HepG2 (cell line): ENCODE data around the gene DIS3L2. TPM values are rescaled to one million over a fixed set of nuclear protein-coding genes. Genes with fewer than 3 reads are reported as not detected.

Experiments
- ATAC-seq: fragments of 200-7000 bp; cut with Tn5 transposase; 3 replicates; pipeline ENCODE4 v1.9.1; 2020; ENCODE audit warnings: mild to moderate bottlenecking, moderate library complexity
- BruUV-seq: library from RNA; stranded (reverse); fragments of 400-500 nt; replicated peaks from 2 replicates; lab custom pipeline; 2021; lab: Mats Ljungman, UMichigan
- CTCF ChIA-PET: fragments of 300-600 bp; formaldehyde crosslinking; extraction: SDS; loops from one replicate; lab custom pipeline; 2021; ENCODE audit warnings: low total read pairs, inconsistent platforms, low intra/inter-chr PET ratio; lab: Yijun Ruan, JAX
- POLR2A ChIA-PET: fragments of 350-600 bp; sonication (Branson Sonifier 250); formaldehyde crosslinking; loops from one replicate; lab custom pipeline; 2020; ENCODE audit warnings: antibody characterized with exemption, inconsistent platforms; lab: Yijun Ruan, JAX
- DNase-seq: peaks from one replicate; pipeline ENCODE4 v3.0.0-alpha.2; 2015; ENCODE audit warnings: low spot score
- FAIRE-seq: peaks from 3 replicates; lab custom pipeline; 2011; peaks lifted over from hg19 to GRCh38; lab: Jason Lieb, UNC
- H2AFZ ChIP-seq: one replicate; pipeline ENCODE4 v1.6.1; 2011; ENCODE audit warnings: low read length, inconsistent platforms
- H3K27ac ChIP-seq: fragments of 300-600 bp; 3 replicates; pipeline ENCODE4 v1.8.0; 2011; ENCODE audit warnings: mixed run types, mild to moderate bottlenecking, mixed read lengths, low read length, inconsistent platforms; ENCODE audit not compliant: insufficient read depth; ENCODE audit errors: extremely low read length
- H3K27me3 ChIP-seq, 2 experiments: fragments of 200-600 bp in 1 of 2; 2 replicates in 1 of 2; 3 replicates in 1 of 2; pipeline versions ENCODE4 v1.6.0 to v1.8.0; 2011; ENCODE audit warnings: low read length in 2 of 2, mild to moderate bottlenecking in 2 of 2, moderate library complexity in 2 of 2, inconsistent platforms in 1 of 2; ENCODE audit not compliant: insufficient read depth in 2 of 2, control insufficient read depth in 1 of 2
- H3K36me3 ChIP-seq, 2 experiments: fragments of 200-600 bp in 1 of 2; replicated peaks in 1 of 2; 2 replicates in 1 of 2; 3 replicates in 1 of 2; pipeline versions ENCODE4 v1.5.1 to v1.8.0; 2011; ENCODE audit warnings: low read length in 2 of 2, inconsistent platforms in 1 of 2; ENCODE audit not compliant: insufficient read depth in 2 of 2, control insufficient read depth in 1 of 2
- H3K4me1 ChIP-seq: 2 replicates; pipeline ENCODE4 v1.5.1; 2012; ENCODE audit warnings: low read length, inconsistent platforms; ENCODE audit not compliant: insufficient read depth
- H3K4me2 ChIP-seq: 2 replicates; pipeline ENCODE4 v1.6.0; 2011; ENCODE audit warnings: low read depth, low read length, inconsistent platforms
- H3K4me3 ChIP-seq, 3 experiments: fragments of 200-600 bp in 1 of 3; sonication (generic), shearing (Covaris generic) in 1 of 3; replicated peaks in 1 of 3; 2 replicates each; pipeline ENCODE4 v1.5.1; 2011 to 2016; ENCODE audit warnings: low read length in 3 of 3, inconsistent platforms in 2 of 3, low read depth in 2 of 3, mild to moderate bottlenecking in 2 of 3, control low read depth in 1 of 3, mixed read lengths in 1 of 3; ENCODE audit not compliant: insufficient read depth in 1 of 3
- H3K79me2 ChIP-seq: one replicate; pipeline ENCODE4 v1.6.1; 2011; ENCODE audit warnings: low read length, inconsistent platforms; ENCODE audit not compliant: insufficient read depth
- H3K9ac ChIP-seq: 2 replicates; pipeline ENCODE4 v1.6.0; 2011; ENCODE audit warnings: mild to moderate bottlenecking, low read depth, low read length, inconsistent platforms; ENCODE audit not compliant: insufficient read depth
- H3K9me3 ChIP-seq: 2 replicates; pipeline ENCODE4 v1.5.1; 2012; ENCODE audit warnings: mild to moderate bottlenecking, low read length
- H4K20me1 ChIP-seq: 2 replicates; pipeline ENCODE4 v1.6.0; 2011; ENCODE audit warnings: inconsistent platforms, mild to moderate bottlenecking, low read length, moderate library complexity; ENCODE audit not compliant: insufficient read depth
- CCDC6 ChIP-seq: sonication (generic); formaldehyde crosslinking; IDR thresholded peaks from 2 replicates; pipeline ENCODE4 v1.8.1; 2022; ENCODE audit warnings: mild to moderate bottlenecking, missing genetic modification reagents, moderate library complexity
- KLF9 ChIP-seq: IDR thresholded peaks from 2 replicates; pipeline ENCODE4 v1.6.1; 2016; ENCODE audit warnings: low read depth
- NR1H2 ChIP-seq: sonication (generic); formaldehyde crosslinking; IDR thresholded peaks from 2 replicates; pipeline ENCODE4 v1.8.1; 2022; ENCODE audit warnings: low read depth, missing genetic modification reagents, borderline replicate concordance
- ZNF772 ChIP-seq: sonication (generic); formaldehyde crosslinking; IDR thresholded peaks from 2 replicates; pipeline ENCODE4 v1.5.0; 2020; ENCODE audit warnings: mild to moderate bottlenecking, missing genetic modification reagents
- WGBS: methylation state at CpG from one replicate; pipeline ENCODE4 v1.1.6; 2017; ENCODE audit warnings: low lambda C conversion rate; 5-methylcytosine and 5-hydroxymethylcytosine counted together
- in situ Hi-C: cut with HindIII; loops from 2 replicates; pipeline ENCODE4 v1.10.0; 2017; ENCODE audit warnings: low pct_unique_long_range_greater_than_20kb; ENCODE audit not compliant: extremely low pct_ligation_motif_present
- intact Hi-C: fragments of 100-400 bp; cut with micrococcal nuclease; formaldehyde crosslinking; loops from one replicate; pipeline ENCODE4 v1.10.0; 2022; ENCODE audit not compliant: unreplicated experiment
- polyA plus RNA-seq, 8 experiments: library from polyadenylated mRNA; depleted of rRNA in 3 of 8; stranded (reverse) in 7 of 8; unstranded in 1 of 8; fragments of >200 nt; fragmentation: Illumina TruSeq in 4 of 8; extraction: Trizol in 4 of 8; gene quantifications; 2 replicates each; pipeline versions ENCODE4 v1.2.1 to v1.2.3, GENCODE V29; 2011 to 2016; ENCODE audit warnings: low read depth in 4 of 8, missing spikeins in 1 of 8, mixed read lengths in 1 of 8; ENCODE audit not compliant: insufficient read depth in 1 of 8
- total RNA-seq, 5 experiments: library from RNA; depleted of rRNA; stranded (reverse); fragments of >200 nt; fragmentation: Illumina TruSeq; extraction: Trizol; gene quantifications; 2 replicates each; pipeline ENCODE4 v1.2.3, GENCODE V29; 2016; ENCODE audit warnings: low read depth in 1 of 5
- TF ChIP-seq, protein P1 (sequence below): sonication (generic); formaldehyde crosslinking; IDR thresholded peaks from 2 replicates; pipeline ENCODE4 v1.4.0; 2020; ENCODE audit warnings: missing genetic modification reagents, borderline replicate concordance
- TF ChIP-seq, protein P2 (sequence below): sonication (generic); formaldehyde crosslinking; IDR thresholded peaks from 2 replicates; pipeline ENCODE4 v1.8.1; 2022; ENCODE audit warnings: mild to moderate bottlenecking, missing genetic modification reagents
- TF ChIP-seq, protein P3 (sequence below): sonication (generic); formaldehyde crosslinking; IDR thresholded peaks from 2 replicates; pipeline ENCODE4 v1.4.0; 2020; ENCODE audit warnings: mild to moderate bottlenecking, missing genetic modification reagents
- TF ChIP-seq, protein P4 (sequence below): sonication (generic); formaldehyde crosslinking; IDR thresholded peaks from 2 replicates; pipeline ENCODE4 v1.5.0; 2020; ENCODE audit warnings: missing genetic modification reagents, mild to moderate bottlenecking, borderline replicate concordance

The DIS3L2 gene
- total and polyA plus RNA-seq, 2 of the 13 experiments (the other 11 are each of a cell fraction or from before 2014, with no cell fraction given): 7.0 to 23.9 TPM

DNA sequence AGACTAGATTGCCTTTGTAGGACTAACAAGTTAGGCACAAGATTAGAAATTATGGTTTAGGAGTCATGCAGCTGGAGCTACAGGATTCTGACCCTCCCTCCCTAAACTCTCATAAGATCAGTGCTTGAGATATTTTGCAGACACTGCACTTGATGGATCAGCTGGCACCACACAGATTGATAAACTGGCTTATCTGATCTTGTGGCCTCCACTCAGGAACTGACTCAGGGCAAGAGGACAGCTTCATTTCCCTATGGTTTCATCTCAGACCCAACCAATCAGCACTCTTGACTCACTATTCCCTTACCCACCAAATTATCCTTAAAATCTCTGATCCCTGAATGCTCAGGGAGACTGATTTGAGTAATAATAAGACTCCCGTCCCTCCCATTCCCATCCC, 152.3 kb downstream of the DIS3L2 start:
- Histone ChIP-seq H3K27me3 (no peaks in the 10 kb centered on the region), H2AFZ (no peak overlapping the region), H3K9me3 (no peaks in the 10 kb centered on the region), H3K79me2 (no peaks in the 10 kb centered on the region), H3K36me3 (no peaks in the 10 kb centered on the region), H4K20me1 (no peaks in the 10 kb centered on the region), H3K4me2 (no peak overlapping the region), H3K9ac (no peak overlapping the region), H3K27ac (no peak overlapping the region), H3K4me3 (no peak overlapping the region), H3K4me1 (peaks cover 19% of the 10 kb centered on the region)
- CTCF ChIA-PET: no interaction called here
- DNase-seq (no peak), ATAC-seq (no peak), FAIRE-seq (no peak)
- POLR2A ChIA-PET: no interaction called here
- in situ Hi-C loops: no loop called here
- WGBS: 100% methylated on average over 1 of the region's 1 CpG
- intact Hi-C loops: no loop called here
- TF ChIP-seq, protein P1, sequence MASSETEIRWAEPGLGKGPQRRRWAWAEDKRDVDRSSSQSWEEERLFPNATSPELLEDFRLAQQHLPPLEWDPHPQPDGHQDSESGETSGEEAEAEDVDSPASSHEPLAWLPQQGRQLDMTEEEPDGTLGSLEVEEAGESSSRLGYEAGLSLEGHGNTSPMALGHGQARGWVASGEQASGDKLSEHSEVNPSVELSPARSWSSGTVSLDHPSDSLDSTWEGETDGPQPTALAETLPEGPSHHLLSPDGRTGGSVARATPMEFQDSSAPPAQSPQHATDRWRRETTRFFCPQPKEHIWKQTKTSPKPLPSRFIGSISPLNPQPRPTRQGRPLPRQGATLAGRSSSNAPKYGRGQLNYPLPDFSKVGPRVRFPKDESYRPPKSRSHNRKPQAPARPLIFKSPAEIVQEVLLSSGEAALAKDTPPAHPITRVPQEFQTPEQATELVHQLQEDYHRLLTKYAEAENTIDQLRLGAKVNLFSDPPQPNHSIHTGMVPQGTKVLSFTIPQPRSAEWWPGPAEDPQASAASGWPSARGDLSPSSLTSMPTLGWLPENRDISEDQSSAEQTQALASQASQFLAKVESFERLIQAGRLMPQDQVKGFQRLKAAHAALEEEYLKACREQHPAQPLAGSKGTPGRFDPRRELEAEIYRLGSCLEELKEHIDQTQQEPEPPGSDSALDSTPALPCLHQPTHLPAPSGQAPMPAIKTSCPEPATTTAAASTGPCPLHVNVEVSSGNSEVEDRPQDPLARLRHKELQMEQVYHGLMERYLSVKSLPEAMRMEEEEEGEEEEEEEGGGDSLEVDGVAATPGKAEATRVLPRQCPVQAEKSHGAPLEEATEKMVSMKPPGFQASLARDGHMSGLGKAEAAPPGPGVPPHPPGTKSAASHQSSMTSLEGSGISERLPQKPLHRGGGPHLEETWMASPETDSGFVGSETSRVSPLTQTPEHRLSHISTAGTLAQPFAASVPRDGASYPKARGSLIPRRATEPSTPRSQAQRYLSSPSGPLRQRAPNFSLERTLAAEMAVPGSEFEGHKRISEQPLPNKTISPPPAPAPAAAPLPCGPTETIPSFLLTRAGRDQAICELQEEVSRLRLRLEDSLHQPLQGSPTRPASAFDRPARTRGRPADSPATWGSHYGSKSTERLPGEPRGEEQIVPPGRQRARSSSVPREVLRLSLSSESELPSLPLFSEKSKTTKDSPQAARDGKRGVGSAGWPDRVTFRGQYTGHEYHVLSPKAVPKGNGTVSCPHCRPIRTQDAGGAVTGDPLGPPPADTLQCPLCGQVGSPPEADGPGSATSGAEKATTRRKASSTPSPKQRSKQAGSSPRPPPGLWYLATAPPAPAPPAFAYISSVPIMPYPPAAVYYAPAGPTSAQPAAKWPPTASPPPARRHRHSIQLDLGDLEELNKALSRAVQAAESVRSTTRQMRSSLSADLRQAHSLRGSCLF (CRISPR knock-in tag): no peak
- no peak for TF ChIP-seq NR1H2 (CRISPR knock-in tag)
- no peak for TF ChIP-seq KLF9 (CRISPR knock-in tag)
- TF ChIP-seq CCDC6: no peak
- TF ChIP-seq, protein P2, sequence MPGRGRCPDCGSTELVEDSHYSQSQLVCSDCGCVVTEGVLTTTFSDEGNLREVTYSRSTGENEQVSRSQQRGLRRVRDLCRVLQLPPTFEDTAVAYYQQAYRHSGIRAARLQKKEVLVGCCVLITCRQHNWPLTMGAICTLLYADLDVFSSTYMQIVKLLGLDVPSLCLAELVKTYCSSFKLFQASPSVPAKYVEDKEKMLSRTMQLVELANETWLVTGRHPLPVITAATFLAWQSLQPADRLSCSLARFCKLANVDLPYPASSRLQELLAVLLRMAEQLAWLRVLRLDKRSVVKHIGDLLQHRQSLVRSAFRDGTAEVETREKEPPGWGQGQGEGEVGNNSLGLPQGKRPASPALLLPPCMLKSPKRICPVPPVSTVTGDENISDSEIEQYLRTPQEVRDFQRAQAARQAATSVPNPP: no peak
- TF ChIP-seq, protein P3, sequence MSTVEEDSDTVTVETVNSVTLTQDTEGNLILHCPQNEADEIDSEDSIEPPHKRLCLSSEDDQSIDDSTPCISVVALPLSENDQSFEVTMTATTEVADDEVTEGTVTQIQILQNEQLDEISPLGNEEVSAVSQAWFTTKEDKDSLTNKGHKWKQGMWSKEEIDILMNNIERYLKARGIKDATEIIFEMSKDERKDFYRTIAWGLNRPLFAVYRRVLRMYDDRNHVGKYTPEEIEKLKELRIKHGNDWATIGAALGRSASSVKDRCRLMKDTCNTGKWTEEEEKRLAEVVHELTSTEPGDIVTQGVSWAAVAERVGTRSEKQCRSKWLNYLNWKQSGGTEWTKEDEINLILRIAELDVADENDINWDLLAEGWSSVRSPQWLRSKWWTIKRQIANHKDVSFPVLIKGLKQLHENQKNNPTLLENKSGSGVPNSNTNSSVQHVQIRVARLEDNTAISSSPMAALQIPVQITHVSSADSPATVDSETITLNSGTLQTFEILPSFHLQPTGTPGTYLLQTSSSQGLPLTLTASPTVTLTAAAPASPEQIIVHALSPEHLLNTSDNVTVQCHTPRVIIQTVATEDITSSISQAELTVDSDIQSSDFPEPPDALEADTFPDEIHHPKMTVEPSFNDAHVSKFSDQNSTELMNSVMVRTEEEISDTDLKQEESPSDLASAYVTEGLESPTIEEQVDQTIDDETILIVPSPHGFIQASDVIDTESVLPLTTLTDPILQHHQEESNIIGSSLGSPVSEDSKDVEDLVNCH (CRISPR knock-in tag): no peak
- TF ChIP-seq, protein P4, sequence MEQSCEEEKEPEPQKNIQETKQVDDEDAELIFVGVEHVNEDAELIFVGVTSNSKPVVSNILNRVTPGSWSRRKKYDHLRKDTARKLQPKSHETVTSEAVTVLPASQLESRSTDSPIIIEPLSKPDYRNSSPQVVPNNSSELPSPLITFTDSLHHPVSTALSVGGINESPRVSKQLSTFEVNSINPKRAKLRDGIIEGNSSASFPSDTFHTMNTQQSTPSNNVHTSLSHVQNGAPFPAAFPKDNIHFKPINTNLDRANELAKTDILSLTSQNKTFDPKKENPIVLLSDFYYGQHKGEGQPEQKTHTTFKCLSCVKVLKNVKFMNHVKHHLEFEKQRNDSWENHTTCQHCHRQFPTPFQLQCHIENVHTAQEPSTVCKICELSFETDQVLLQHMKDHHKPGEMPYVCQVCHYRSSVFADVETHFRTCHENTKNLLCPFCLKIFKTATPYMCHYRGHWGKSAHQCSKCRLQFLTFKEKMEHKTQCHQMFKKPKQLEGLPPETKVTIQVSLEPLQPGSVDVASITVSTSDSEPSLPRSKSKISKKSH (CRISPR knock-in tag): no peak
- TF ChIP-seq ZNF772 (CRISPR knock-in tag): no peak
- no TSS peak for BruUV-seq
